A673 (cell line): Measurements from ENCODE around the gene BRD7. TPM values are rescaled to one million over a fixed set of nuclear protein-coding genes. Genes with fewer than 3 reads are reported as not detected.

Source experiments
- Bru-seq: library from RNA; stranded (reverse); fragments of 400-500 nt; gene quantifications from one replicate; lab custom pipeline; 2021; lab: Mats Ljungman, UMichigan
- BruChase-seq, 2 experiments: library from RNA; stranded (reverse); fragments of 400-500 nt; gene quantifications; one replicate each; lab custom pipeline; 2021; lab: Mats Ljungman, UMichigan
- BruUV-seq: library from RNA; stranded (reverse); fragments of 400-500 nt; replicated peaks from 2 replicates; lab custom pipeline; 2021; lab: Mats Ljungman, UMichigan
- CTCF ChIA-PET: fragments of 300-600 bp; sonication (Branson Sonifier 250); formaldehyde crosslinking; loops from one replicate; lab custom pipeline; 2022; ENCODE audit warnings: antibody characterized with exemption; lab: Charles Lee
- POLR2A ChIA-PET: fragments of 300-600 bp; sonication (Branson Sonifier 250); formaldehyde crosslinking; loops from one replicate; lab custom pipeline; 2022; ENCODE audit warnings: antibody characterized with exemption; ENCODE audit not compliant: low non-redundant PET; lab: Charles Lee
- DNase-seq: peaks from one replicate; pipeline ENCODE4 v3.0.0-alpha.2; 2015; ENCODE audit warnings: low spot score
- H3K27ac ChIP-seq: fragments of 200-600 bp; sonication (generic); 2 replicates; pipeline ENCODE4 v1.5.1; 2016; ENCODE audit warnings: mixed run types, low read depth, mild to moderate bottlenecking, mixed read lengths, antibody characterized with exemption, low read length; ENCODE audit not compliant: poor library complexity, severe bottlenecking
- H3K27me3 ChIP-seq: fragments of 200-600 bp; sonication (generic); replicated peaks from 2 replicates; pipeline ENCODE4 v1.6.1; 2017; ENCODE audit warnings: mixed run types, low read depth, mild to moderate bottlenecking, mixed read lengths, antibody characterized with exemption, low read length; ENCODE audit not compliant: insufficient read depth, poor library complexity
- H3K36me3 ChIP-seq: fragments of 200-600 bp; sonication (generic); 2 replicates; pipeline ENCODE4 v1.6.1; 2016; ENCODE audit warnings: mixed run types, mild to moderate bottlenecking, mixed read lengths, antibody characterized with exemption, low read length; ENCODE audit not compliant: insufficient read depth, poor library complexity, severe bottlenecking
- H3K4me1 ChIP-seq: fragments of 200-600 bp; sonication (generic); 2 replicates; pipeline ENCODE4 v1.6.1; 2017; ENCODE audit warnings: mixed run types, mild to moderate bottlenecking, mixed read lengths, antibody characterized with exemption, low read length; ENCODE audit not compliant: insufficient read depth, poor library complexity, severe bottlenecking
- H3K4me3 ChIP-seq: fragments of 200-600 bp; sonication (generic); 2 replicates; pipeline ENCODE4 v1.5.1; 2016; ENCODE audit warnings: low read depth, mixed run types, mild to moderate bottlenecking, mixed read lengths, low read length; ENCODE audit not compliant: poor library complexity, severe bottlenecking
- H3K9me3 ChIP-seq: fragments of 200-600 bp; sonication (generic); 2 replicates; pipeline ENCODE4 v1.6.1; 2016; ENCODE audit warnings: mixed run types, low read depth, mild to moderate bottlenecking, mixed read lengths, antibody characterized with exemption, low read length; ENCODE audit not compliant: poor library complexity, severe bottlenecking
- EZH2 ChIP-seq: fragments of 200-600 bp; sonication (generic); IDR thresholded peaks from 2 replicates; pipeline ENCODE4 v1.6.1; 2017; ENCODE audit warnings: borderline replicate concordance, low read depth, mild to moderate bottlenecking, mixed read lengths, antibody characterized with exemption, low read length; ENCODE audit not compliant: poor library complexity, severe bottlenecking
- intact Hi-C: fragments of 100-400 bp; cut with micrococcal nuclease; formaldehyde crosslinking; loops from one replicate; pipeline ENCODE4 v1.10.0; 2022; ENCODE audit not compliant: unreplicated experiment
- long read RNA-seq: library from polyadenylated mRNA; stranded (forward); transcript quantifications from one replicate; pipeline ENCODE4 v2.0.0, GENCODE V29; 2022
- total RNA-seq: library from RNA; stranded (reverse); gene quantifications from 2 replicates; pipeline ENCODE4 v1.2.3, GENCODE V29; 2021
- TF ChIP-seq, protein P1 (sequence below): fragments of 300-800, 200-600 bp; sonication (generic); conservative IDR thresholded peaks from 2 replicates; pipeline ENCODE4 v1.5.1; 2017; ENCODE audit warnings: low read depth, mild to moderate bottlenecking, antibody characterized with exemption, low read length, moderate library complexity, mixed read lengths

The BRD7 gene
- total RNA-seq (93.0 and 95.3 TPM in 2 replicates), Bru-seq, nascent RNA (percentile 93 among the genes with signal in this experiment), BruChase-seq, experiment 1, labeled RNA remaining after a 2-hour chase (percentile 87 among the genes with signal in this experiment), BruChase-seq, experiment 2, labeled RNA remaining after a 6-hour chase (percentile 86 among the genes with signal in this experiment)
- long read RNA-seq, full-length matches to known transcripts: 99 of 124 reads
- long read RNA-seq, partial matches to known transcripts: 9 of 124 reads
- long read RNA-seq, other reads (novel, unspliced or antisense): 16 of 124 reads

DNA sequence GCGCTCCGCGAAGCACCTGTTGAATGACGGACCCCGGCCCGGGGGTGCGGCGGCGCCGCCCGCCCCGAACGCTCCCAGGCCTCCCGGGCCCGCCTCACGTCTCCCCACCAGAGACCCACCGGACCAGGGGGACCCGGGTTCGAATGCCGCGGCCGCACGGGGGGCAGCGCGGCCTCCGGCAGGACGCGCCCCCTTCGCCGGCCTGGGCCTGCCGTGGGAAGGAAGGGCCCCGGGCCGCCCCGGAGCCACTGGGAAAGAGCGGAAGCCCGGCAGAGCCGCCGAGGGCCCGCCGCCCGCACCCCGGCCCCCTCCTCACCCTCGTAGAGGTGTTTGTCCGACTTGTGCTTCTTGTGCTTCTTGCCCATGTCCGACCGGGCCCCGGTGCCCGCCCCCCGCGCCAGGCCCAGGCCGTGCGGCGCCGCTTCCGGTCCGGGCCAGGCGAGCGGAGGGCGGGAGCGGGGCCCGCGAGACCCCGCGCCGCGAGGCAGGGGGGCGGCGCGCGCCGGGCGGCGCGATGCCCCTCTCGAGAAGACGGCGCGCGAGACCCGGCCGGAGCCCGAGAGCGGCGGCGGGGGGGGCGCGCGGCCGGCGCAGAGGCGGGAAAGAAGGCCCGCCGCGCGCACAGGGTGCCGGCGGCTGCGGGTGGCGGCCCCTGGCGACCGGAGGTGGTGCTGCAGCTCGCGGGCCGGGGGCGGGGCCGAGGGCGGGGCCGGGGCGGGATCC, at the start of gene BRD7:
Gene BRD7, minus strand, starts transcription at position 579 of the 723 bp plus-strand sequence. Its CDS starts 214 bp downstream, at position 365.
- intact Hi-C loops: loop anchor here (10.0 kb wide), 1 partner anchor 296 kb away; no protein-coding TSS in a partner anchor

GRCh38 chr16:50416388-50416787, 47.6 kb upstream of the BRD7 start:
- Histone ChIP-seq H3K4me3 (no peak overlapping the region), H3K9me3 (peaks cover 35% of the 10 kb centered on the region), H3K27me3 (no peaks in the 10 kb centered on the region), H3K36me3 (no peaks in the 10 kb centered on the region), H3K4me1 (no peaks in the 10 kb centered on the region), H3K27ac (no peak overlapping the region)
- no peak for DNase-seq
- intact Hi-C loops: no loop called here
- no TSS peak for BruUV-seq
- TF ChIP-seq, protein P1, sequence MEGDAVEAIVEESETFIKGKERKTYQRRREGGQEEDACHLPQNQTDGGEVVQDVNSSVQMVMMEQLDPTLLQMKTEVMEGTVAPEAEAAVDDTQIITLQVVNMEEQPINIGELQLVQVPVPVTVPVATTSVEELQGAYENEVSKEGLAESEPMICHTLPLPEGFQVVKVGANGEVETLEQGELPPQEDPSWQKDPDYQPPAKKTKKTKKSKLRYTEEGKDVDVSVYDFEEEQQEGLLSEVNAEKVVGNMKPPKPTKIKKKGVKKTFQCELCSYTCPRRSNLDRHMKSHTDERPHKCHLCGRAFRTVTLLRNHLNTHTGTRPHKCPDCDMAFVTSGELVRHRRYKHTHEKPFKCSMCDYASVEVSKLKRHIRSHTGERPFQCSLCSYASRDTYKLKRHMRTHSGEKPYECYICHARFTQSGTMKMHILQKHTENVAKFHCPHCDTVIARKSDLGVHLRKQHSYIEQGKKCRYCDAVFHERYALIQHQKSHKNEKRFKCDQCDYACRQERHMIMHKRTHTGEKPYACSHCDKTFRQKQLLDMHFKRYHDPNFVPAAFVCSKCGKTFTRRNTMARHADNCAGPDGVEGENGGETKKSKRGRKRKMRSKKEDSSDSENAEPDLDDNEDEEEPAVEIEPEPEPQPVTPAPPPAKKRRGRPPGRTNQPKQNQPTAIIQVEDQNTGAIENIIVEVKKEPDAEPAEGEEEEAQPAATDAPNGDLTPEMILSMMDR: no peak
- no peak for TF ChIP-seq EZH2
- ChIA-PET POLR2A (no interaction called here), CTCF (no interaction called here)

More for the DNA sequence above, at the start of gene BRD7:
- CTCF ChIA-PET: interaction anchor here (0.6 to 1.6 kb wide), 4 partner anchors 13 to 269 kb away, joined by 3 to 12 read pairs (median 4); no protein-coding TSS in a partner anchor
- peaks cover 25% of the 10 kb centered on the region for H3K36me3 ChIP-seq
- POLR2A ChIA-PET: no interaction called here
- no peak for TF ChIP-seq EZH2
- TF ChIP-seq, protein P1: no peak
- no peaks in the 10 kb centered on the region for H3K27me3 ChIP-seq
- peak within 1 kb of the TSS; percentile 97 for H3K4me3 ChIP-seq
- DNase-seq: peak; percentile 82
- no peaks in the 10 kb centered on the region for H3K9me3 ChIP-seq
- H3K4me1 ChIP-seq: peaks cover 8% of the 10 kb centered on the region
- BruUV-seq: no TSS peak
- H3K27ac ChIP-seq: peak within 1 kb of the TSS; percentile 81

- ChIA-PET POLR2A (no interaction called here), CTCF (no interaction called here)
- no peak overlapping the region for H3K27ac ChIP-seq
- H3K4me3 ChIP-seq: no peak overlapping the region
- no peaks in the 10 kb centered on the region for H3K27me3 ChIP-seq
- H3K36me3 ChIP-seq: no peaks in the 10 kb centered on the region
- no TSS peak for BruUV-seq
- TF ChIP-seq, protein P1: no peak
- TF ChIP-seq EZH2: no peak
- H3K9me3 ChIP-seq: peaks cover 27% of the 10 kb centered on the region
- H3K4me1 ChIP-seq: no peaks in the 10 kb centered on the region
- no peak for DNase-seq
- intact Hi-C loops: no loop called here
Measured at GRCh38 chr16:50414152-50414551, 45.4 kb upstream of the BRD7 start.
